Measurements from ENCODE around the gene DHRSX. TPM values are rescaled to one million over a fixed set of nuclear protein-coding genes. Genes with fewer than 3 reads are reported as not detected.

The DHRSX gene
- total and polyA plus RNA-seq, 9 of the 15 experiments (the other 6 are each of a cell fraction or from before 2014, with no cell fraction given): 0.59 to 11.0 (median 6.2) TPM

GRCh38 chrX:2462074-2462473, 38.7 kb downstream of the DHRSX start:
- BruUV-seq (replicated peaks): no TSS peak
- in situ Hi-C loops (cut with MboI) (loop anchor here (10.0 kb wide), 1 partner anchor 797 kb away; no protein-coding TSS in a partner anchor), intact Hi-C loops (cut with micrococcal nuclease) (loop anchor here (5.0 kb wide), 2 partner anchors 230 to 810 kb away; no protein-coding TSS in a partner anchor)
- Histone ChIP-seq H3K27ac (ENCODE audit: extremely low read depth, low read depth, low read length) (no peak overlapping the region), H3K9me1 (ENCODE audit: control insufficient read depth, insufficient read depth, low read length) (no peaks in the 10 kb centered on the region), H3K79me2 (ENCODE audit: control insufficient read depth, insufficient read depth, low read length) (peaks cover 10% of the 10 kb centered on the region; the same call in 2 of the 3 replicates), H4K20me1 (replicated peaks; ENCODE audit: control insufficient read depth, insufficient read depth, low read length) (no peaks in the 10 kb centered on the region), H3K9ac (ENCODE audit: insufficient read depth in 1 of 2, low read depth in 2 of 2, low read length in 2 of 2) (no peak overlapping the region), H3K27me3 (ENCODE audit: control insufficient read depth in 2 of 2, insufficient read depth in 2 of 2, low read length in 2 of 2) (no peaks in the 10 kb centered on the region), H3K9me3 (replicated peaks; ENCODE audit: control insufficient read depth, insufficient read depth, low read depth, low read length) (no peaks in the 10 kb centered on the region), H2AFZ (ENCODE audit: low read depth, low read length) (no peak overlapping the region), H3K36me3 (ENCODE audit: control insufficient read depth, insufficient read depth, low read length) (no peaks in the 10 kb centered on the region), H3K4me3 (no peak overlapping the region), H3K4me2 (ENCODE audit: insufficient read depth, low read length) (no peak overlapping the region), H3K4me1 (replicated peaks in 1 of 2; ENCODE audit: control insufficient read depth in 2 of 2, insufficient read depth in 2 of 2, low read length in 2 of 2) (no peaks in the 10 kb centered on the region; a peak in 2 of 5 replicates)
- DNase-seq (ENCODE audit: extremely low read depth in 1 of 4, low spot score in 3 of 4): no peak
- POLR2A ChIA-PET: no interaction called here
- TF ChIP-seq ZNF12 (CRISPR knock-in tag; IDR thresholded peaks at IDR 0.05) (no peak), ZFP36 (IDR thresholded peaks at IDR 0.05; ENCODE audit: low read depth, low read length, partially characterized antibody) (no peak), CC2D1A (IDR thresholded peaks at IDR 0.05) (no peak), NELFE (IDR thresholded peaks at IDR 0.05; ENCODE audit: insufficient read depth, insufficient read length) (no peak), ETS1 (conservative IDR thresholded peaks at IDR 0.05; ENCODE audit: control insufficient read depth, low read depth, low read length) (no peak), ZBTB9 (CRISPR knock-in tag; IDR thresholded peaks at IDR 0.05) (no peak), ZNF75A (CRISPR knock-in tag; IDR thresholded peaks at IDR 0.05) (no peak), BDP1 (IDR thresholded peaks at IDR 0.05; ENCODE audit: insufficient read depth, insufficient read length) (no peak), SRF (CRISPR knock-in tag; IDR thresholded peaks at IDR 0.05) (no peak), TCF3 (CRISPR knock-in tag; IDR thresholded peaks at IDR 0.05) (no peak), HMGXB4 (CRISPR knock-in tag; IDR thresholded peaks at IDR 0.05) (no peak)
- WGBS (ENCODE audit: insufficient coverage, low coverage, missing lambda C conversion rate): 79% methylated on average over 5 of the region's 5 CpGs
- ATAC-seq: no peak
- CTCF ChIA-PET (ENCODE audit: low intra/inter-chr PET ratio): no interaction called here
- FAIRE-seq: no peak
